Trophoblast cell (in vitro differentiated cells and primary cell): ENCODE results near the gene DTWD1.

Experiments
- DNase-seq, 2 donors: peaks; one replicate each; pipeline ENCODE4 v3.0.0-alpha.2; 2016
- H2AFZ ChIP-seq: 2 replicates; pipeline ENCODE4 v1.6.1; 2013; ENCODE audit warnings: low read length, moderate library complexity, mild to moderate bottlenecking; ENCODE audit not compliant: insufficient read depth, poor library complexity
- H2AK5ac ChIP-seq: 2 replicates; pipeline ENCODE4 v1.6.1; 2013; ENCODE audit warnings: mild to moderate bottlenecking, low read length
- H2BK120ac ChIP-seq: 2 replicates; pipeline ENCODE4 v1.6.1; 2013; ENCODE audit warnings: low read length, mild to moderate bottlenecking, moderate library complexity; ENCODE audit not compliant: insufficient read depth, poor library complexity
- H2BK12ac ChIP-seq: 2 replicates; pipeline ENCODE4 v1.6.1; 2013; ENCODE audit warnings: mild to moderate bottlenecking, low read length, moderate library complexity
- H2BK5ac ChIP-seq: 2 replicates; pipeline ENCODE4 v1.6.1; 2013; ENCODE audit warnings: low read length, low read depth, moderate library complexity, mild to moderate bottlenecking; ENCODE audit not compliant: poor library complexity
- H3K14ac ChIP-seq: 2 replicates; pipeline ENCODE4 v1.6.1; 2013; ENCODE audit warnings: mild to moderate bottlenecking, low read length
- H3K18ac ChIP-seq: 2 replicates; pipeline ENCODE4 v1.6.1; 2013; ENCODE audit warnings: mild to moderate bottlenecking, low read length
- H3K23ac ChIP-seq: 2 replicates; pipeline ENCODE4 v1.6.1; 2013; ENCODE audit warnings: low read length
- H3K27ac ChIP-seq: 2 replicates; pipeline ENCODE4 v1.5.1; 2013; ENCODE audit warnings: low read depth, mild to moderate bottlenecking, inconsistent platforms, low read length, moderate library complexity
- H3K27me3 ChIP-seq: 2 replicates; pipeline ENCODE4 v1.6.1; 2013; ENCODE audit warnings: inconsistent platforms, mild to moderate bottlenecking, low read length, moderate library complexity; ENCODE audit not compliant: insufficient read depth
- H3K36me3 ChIP-seq, 2 experiments: 1 replicate in 1 of 2; 2 replicates in 1 of 2; pipeline ENCODE4 v1.6.1; 2013; ENCODE audit warnings: low read length in 2 of 2, mild to moderate bottlenecking in 2 of 2, moderate library complexity in 1 of 2; ENCODE audit not compliant: insufficient read depth in 2 of 2, control insufficient read depth in 1 of 2
- H3K4ac ChIP-seq: 2 replicates; pipeline ENCODE4 v1.6.1; 2013; ENCODE audit warnings: low read depth, mild to moderate bottlenecking, low read length, moderate library complexity
- H3K4me1 ChIP-seq, 2 experiments: 1 replicate in 1 of 2; 2 replicates in 1 of 2; pipeline ENCODE4 v1.6.1; 2013; ENCODE audit warnings: low read length in 2 of 2, mild to moderate bottlenecking in 2 of 2, moderate library complexity in 1 of 2; ENCODE audit not compliant: insufficient read depth in 2 of 2, control insufficient read depth in 1 of 2
- H3K4me2 ChIP-seq: 2 replicates; pipeline ENCODE4 v1.6.1; 2013; ENCODE audit warnings: inconsistent platforms, mild to moderate bottlenecking, low read length, moderate library complexity
- H3K4me3 ChIP-seq: 2 replicates; pipeline ENCODE4 v1.5.1; 2013; ENCODE audit warnings: mild to moderate bottlenecking, low read depth, low read length, inconsistent platforms
- H3K79me1 ChIP-seq: one replicate; pipeline ENCODE4 v1.6.1; 2013; ENCODE audit warnings: low read length
- H3K79me2 ChIP-seq: 2 replicates; pipeline ENCODE4 v1.6.1; 2013; ENCODE audit warnings: low read length, mild to moderate bottlenecking; ENCODE audit not compliant: control insufficient read depth, insufficient read depth, poor library complexity
- H3K9ac ChIP-seq: 2 replicates; pipeline ENCODE4 v1.6.1; 2013; ENCODE audit warnings: mild to moderate bottlenecking, low read length
- H3K9me3 ChIP-seq: 2 replicates; pipeline ENCODE4 v1.6.1; 2013; ENCODE audit warnings: low read depth, mild to moderate bottlenecking, control low read depth, inconsistent platforms, low read length; ENCODE audit not compliant: insufficient read depth
- H4K12ac ChIP-seq: 2 replicates; pipeline ENCODE4 v1.6.1; 2013; ENCODE audit warnings: low read depth, mild to moderate bottlenecking, low read length, moderate library complexity
- H4K8ac ChIP-seq: 2 replicates; pipeline ENCODE4 v1.6.1; 2013; ENCODE audit warnings: low read depth, mild to moderate bottlenecking, low read length, moderate library complexity
- H4K91ac ChIP-seq: one replicate; pipeline ENCODE4 v1.6.1; 2013; ENCODE audit warnings: low read depth, mild to moderate bottlenecking, low read length, moderate library complexity
- WGBS: extraction: QIAGEN DNeasy Blood & Tissue Kit; methylation state at CpG from one replicate; pipeline ENCODE4 v1.1.7; 2013; ENCODE audit warnings: missing lambda C conversion rate; ENCODE audit not compliant: insufficient read length, insufficient coverage; ENCODE audit errors: extremely low coverage; 5-methylcytosine and 5-hydroxymethylcytosine counted together

DTWD1 gene

GRCh38 chr15:49650676-49651075 is 29.8 kb downstream of the DTWD1 start:
- H3K9ac ChIP-seq: no peak overlapping the region
- no peaks in the 10 kb centered on the region for H3K4me1 ChIP-seq
- no peak overlapping the region for H3K27ac ChIP-seq
- H3K4ac ChIP-seq: no peak overlapping the region
- H3K27me3 ChIP-seq: no peaks in the 10 kb centered on the region
- H4K91ac ChIP-seq: no peak overlapping the region
- no peak overlapping the region for H2BK120ac ChIP-seq
- no peak overlapping the region for H3K23ac ChIP-seq
- H3K4me2 ChIP-seq: no peak overlapping the region
- no peak overlapping the region for H4K8ac ChIP-seq
- no peak overlapping the region for H4K12ac ChIP-seq
- H3K79me1 ChIP-seq: no peaks in the 10 kb centered on the region
- H2AK5ac ChIP-seq: no peak overlapping the region
- no peak overlapping the region for H2AFZ ChIP-seq
- no peak for DNase-seq
- H3K18ac ChIP-seq: no peak overlapping the region
- no CpG with 5 or more reads among the region's 2 CpGs for WGBS
- no peak overlapping the region for H3K14ac ChIP-seq
- H3K79me2 ChIP-seq: no peaks in the 10 kb centered on the region
- no peak overlapping the region for H2BK12ac ChIP-seq
- no peak overlapping the region for H3K4me3 ChIP-seq
- no peak overlapping the region for H2BK5ac ChIP-seq
- peaks cover 0 to 1% of the 10 kb centered on the region in 2 experiments for H3K36me3 ChIP-seq
- peaks cover 2% of the 10 kb centered on the region for H3K9me3 ChIP-seq

DNA sequence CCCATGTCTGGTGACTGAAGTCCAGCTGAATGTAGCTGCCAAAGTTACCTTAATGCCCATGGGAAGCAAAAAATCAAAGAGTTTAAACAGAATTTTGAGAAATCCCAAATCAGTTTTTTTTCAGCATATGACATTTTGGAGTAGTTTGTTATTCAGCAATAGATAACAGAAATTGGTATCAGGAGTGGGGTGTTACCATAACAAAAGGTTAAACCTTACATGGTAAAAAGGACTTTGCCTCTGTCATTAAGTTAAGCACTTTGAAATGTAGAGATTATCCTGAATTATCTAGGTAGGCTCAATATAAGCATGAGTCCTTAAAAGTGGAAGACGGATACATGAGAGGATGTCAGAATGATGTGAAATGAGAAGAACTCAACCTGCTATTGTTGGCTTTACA is 32.1 kb downstream of the DTWD1 start:
- H3K9me3 ChIP-seq: peaks cover 2% of the 10 kb centered on the region
- no CpG with 5 or more reads among the region's 1 CpG for WGBS
- no peak overlapping the region for H3K27ac ChIP-seq
- H3K27me3 ChIP-seq: no peaks in the 10 kb centered on the region
- H3K79me2 ChIP-seq: no peaks in the 10 kb centered on the region
- no peak overlapping the region for H2AFZ ChIP-seq
- H3K4ac ChIP-seq: no peak overlapping the region
- H3K36me3 ChIP-seq: no peaks in the 10 kb centered on the region
- no peaks in the 10 kb centered on the region for H3K4me1 ChIP-seq
- H3K79me1 ChIP-seq: no peaks in the 10 kb centered on the region
- no peak overlapping the region for H3K4me2 ChIP-seq
- H2AK5ac ChIP-seq: no peak overlapping the region
- no peak overlapping the region for H3K4me3 ChIP-seq
- no peak overlapping the region for H2BK12ac ChIP-seq
- H4K91ac ChIP-seq: no peak overlapping the region
- no peak overlapping the region for H3K14ac ChIP-seq
- H2BK120ac ChIP-seq: no peak overlapping the region
- H3K18ac ChIP-seq: no peak overlapping the region
- no peak overlapping the region for H3K9ac ChIP-seq
- no peak overlapping the region for H2BK5ac ChIP-seq
- H4K12ac ChIP-seq: no peak overlapping the region
- no peak overlapping the region for H3K23ac ChIP-seq
- no peak for DNase-seq
- no peak overlapping the region for H4K8ac ChIP-seq

- no peak overlapping the region for H4K12ac ChIP-seq
- H4K91ac ChIP-seq: no peak overlapping the region
- no peak overlapping the region for H2BK5ac ChIP-seq
- H3K18ac ChIP-seq: no peak overlapping the region
- no peaks in the 10 kb centered on the region for H3K4me1 ChIP-seq
- H3K79me1 ChIP-seq: no peaks in the 10 kb centered on the region
- no peak overlapping the region for H4K8ac ChIP-seq
- no peak overlapping the region for H3K4me3 ChIP-seq
- H2BK12ac ChIP-seq: no peak overlapping the region
- no peak overlapping the region for H3K14ac ChIP-seq
- no peak for DNase-seq
- no peak overlapping the region for H3K27ac ChIP-seq
- no peak overlapping the region for H2AK5ac ChIP-seq
- H3K4ac ChIP-seq: no peak overlapping the region
- no peak overlapping the region for H2BK120ac ChIP-seq
- no peaks in the 10 kb centered on the region for H3K79me2 ChIP-seq
- H3K23ac ChIP-seq: no peak overlapping the region
- H3K9me3 ChIP-seq: peaks cover 2% of the 10 kb centered on the region
- no peaks in the 10 kb centered on the region for H3K36me3 ChIP-seq
- H3K27me3 ChIP-seq: no peaks in the 10 kb centered on the region
- H3K4me2 ChIP-seq: no peak overlapping the region
- H3K9ac ChIP-seq: no peak overlapping the region
- 100% methylated on average over 1 of the region's 1 CpG for WGBS
- H2AFZ ChIP-seq: no peak overlapping the region
These were observed 35.9 kb downstream of the DTWD1 start for GRCh38 chr15:49656734-49657133.

- Histone ChIP-seq H3K79me2 (no peaks in the 10 kb centered on the region), H2BK12ac (no peak overlapping the region), H2AK5ac (no peak overlapping the region), H4K8ac (no peak overlapping the region), H3K23ac (no peak overlapping the region), H2BK5ac (no peak overlapping the region), H3K27me3 (no peaks in the 10 kb centered on the region), H4K91ac (no peak overlapping the region), H3K4me1 (no peaks in the 10 kb centered on the region), H3K18ac (no peak overlapping the region), H2BK120ac (no peak overlapping the region), H3K4me2 (no peak overlapping the region), H2AFZ (no peak overlapping the region), H4K12ac (no peak overlapping the region), H3K14ac (no peak overlapping the region), H3K79me1 (no peaks in the 10 kb centered on the region), H3K36me3 (no peaks in the 10 kb centered on the region), H3K9ac (no peak overlapping the region), H3K9me3 (peaks cover 2% of the 10 kb centered on the region), H3K27ac (no peak overlapping the region), H3K4ac (no peak overlapping the region), H3K4me3 (no peak overlapping the region)
- no CpG with 5 or more reads among the region's 1 CpG for WGBS
- DNase-seq: no peak
These were observed 43.9 kb downstream of the DTWD1 start for GRCh38 chr15:49664716-49665115.
